HG02943 (cell line): Measurements from ENCODE around the gene NOXRED1.
A peak's percentile ranks its signal among the peaks of the same experiment; 100 is the strongest.
"Not testable (repeated sequence)": the region's sequence is repeated elsewhere in the genome, so short reads cannot be mapped to it uniquely, and the experiment has no call there.

Experiments used
- ATAC-seq: cut with Tn5 transposase; IDR thresholded peaks from one replicate; pipeline ENCODE4 v1.9.1; 2021; ENCODE audit warnings: mild to moderate bottlenecking, low read depth, moderate library complexity; ENCODE audit not compliant: unreplicated experiment

NOXRED1 gene, protein sequence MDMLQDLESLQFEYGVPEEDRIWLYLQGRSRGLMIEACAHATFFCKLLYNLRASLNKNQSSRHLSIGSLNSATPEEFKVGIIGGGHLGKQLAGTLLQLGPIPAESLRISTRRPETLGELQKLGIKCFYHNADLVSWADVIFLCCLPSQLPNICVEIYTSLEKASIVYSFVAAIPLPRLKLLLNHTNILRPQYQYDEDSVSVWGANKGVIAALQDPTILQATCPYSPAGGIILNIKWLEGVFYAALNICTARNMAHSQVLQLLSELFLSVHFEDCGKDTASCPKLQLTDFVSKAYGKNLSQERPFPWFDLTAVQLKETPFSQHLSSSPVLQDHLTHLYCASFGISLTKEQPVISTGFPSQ

DNA sequence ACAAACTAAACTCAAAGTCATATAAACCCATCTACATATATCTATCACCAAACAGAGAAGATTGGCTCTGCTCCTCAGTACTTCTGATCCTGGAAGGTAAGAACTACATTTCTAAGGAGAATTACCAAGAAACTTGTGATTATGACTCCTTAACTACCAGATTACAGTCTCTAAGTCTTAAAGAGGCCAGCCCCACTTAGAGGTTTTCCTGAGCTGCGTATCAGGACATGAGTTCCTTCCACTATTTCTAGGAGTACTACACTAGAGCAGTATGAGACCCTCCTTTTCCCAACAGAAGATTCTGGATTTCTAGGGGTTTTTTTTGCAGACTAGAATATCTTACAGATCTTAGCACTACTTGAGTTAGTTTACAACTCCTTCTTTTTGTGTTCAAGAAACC, at the start of gene NOXRED1:
Gene NOXRED1 (minus strand): TSS at position 101 of the 400 bp plus-strand sequence. CDS start 634 bp downstream, outside the sequence.
- no peak for ATAC-seq

GRCh38 chr14:77470224-77470870, 47.0 kb upstream of the NOXRED1 start:
- ATAC-seq: no peak

DNA sequence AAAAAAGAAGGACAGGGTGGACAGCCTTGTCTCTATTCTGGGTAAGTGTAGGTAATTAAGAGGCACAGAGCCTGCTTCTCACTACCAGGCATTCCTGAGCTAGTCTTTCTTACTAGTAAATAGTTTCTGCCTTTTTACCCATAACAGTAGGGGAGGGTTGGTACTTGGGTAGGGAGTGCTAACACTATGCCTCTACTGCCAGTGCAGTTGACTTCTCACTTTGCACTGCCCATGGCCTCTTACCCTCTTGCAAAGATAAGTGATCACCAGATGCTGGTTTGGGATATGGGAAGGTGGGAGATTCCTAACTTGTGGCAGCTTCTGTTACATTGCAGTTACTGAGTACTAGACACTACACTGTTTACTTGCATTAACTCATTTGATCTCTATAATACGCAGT, 46.2 kb upstream of the NOXRED1 start:
- no peak for ATAC-seq

DNA sequence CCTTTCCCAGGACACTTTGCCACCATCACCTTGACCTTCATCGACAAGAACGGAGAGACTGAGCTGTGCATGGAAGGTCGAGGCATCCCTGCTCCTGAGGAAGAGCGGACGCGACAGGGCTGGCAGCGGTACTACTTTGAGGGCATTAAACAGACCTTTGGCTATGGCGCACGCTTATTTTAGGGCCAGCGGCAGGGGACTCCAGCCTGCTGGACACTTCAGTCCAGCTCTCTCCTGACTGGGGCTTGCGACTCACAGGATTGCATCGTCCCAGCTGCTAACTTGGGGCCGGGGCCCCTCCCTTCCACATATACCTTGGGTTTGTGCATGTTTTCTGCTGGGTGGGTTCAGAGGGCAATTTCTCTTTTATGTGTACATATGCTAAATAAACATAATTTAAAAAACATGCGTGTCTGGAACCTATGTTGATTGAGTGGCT, 45.8 kb upstream of the NOXRED1 start:
- ATAC-seq: no peak

GRCh38 chr14:77467801-77468200, 44.5 kb upstream of the NOXRED1 start:
- ATAC-seq: no peak

DNA sequence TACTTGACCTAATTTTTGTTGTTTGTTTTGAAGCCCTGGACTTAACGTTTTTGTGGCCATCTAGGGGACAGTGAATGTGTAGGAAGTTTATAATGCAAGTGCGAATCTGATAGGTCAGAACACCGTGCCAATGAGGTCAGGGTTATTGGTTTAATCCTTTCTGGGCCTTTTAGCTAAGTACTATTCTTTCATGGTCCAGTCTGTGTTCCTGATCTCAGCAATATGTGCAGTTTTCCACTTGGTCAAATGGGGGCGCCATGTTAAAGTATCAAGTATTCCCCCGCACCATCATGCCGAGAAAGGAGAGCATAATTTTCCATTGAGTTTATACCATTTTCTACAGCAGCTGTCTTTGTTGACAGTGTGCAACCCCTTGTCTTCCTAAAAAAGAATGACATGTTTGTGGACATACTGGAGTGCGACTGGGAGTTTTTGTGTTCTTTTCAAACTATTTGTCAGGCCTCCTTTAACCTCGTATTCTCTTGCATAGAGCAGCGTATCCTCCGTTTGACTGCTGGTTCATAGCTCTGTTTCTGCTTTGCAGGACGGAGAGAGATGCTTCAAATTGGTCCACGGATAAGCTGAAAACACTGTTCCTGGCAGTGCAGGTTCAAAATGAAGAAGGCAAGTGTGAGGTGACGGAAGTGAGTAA, 35.9 kb upstream of the NOXRED1 start:
- no peak for ATAC-seq

- ATAC-seq: peak; percentile 14
Measured at GRCh38 chr14:77458249-77458950, 35.1 kb upstream of the NOXRED1 start.

GRCh38 chr14:77457522-77458248, 34.4 kb upstream of the NOXRED1 start, which contains the start of the genes AHSA1 and VIPAS39:
AHSA1 (plus strand) TSS chr14:77458093; CDS start chr14:77458190, 97 bp downstream.
VIPAS39 (minus strand) TSS chr14:77457601; CDS start chr14:77454102, 3,499 bp downstream.
- peak; percentile 88 for ATAC-seq

GRCh38 chr14:77457115-77457521, 33.8 kb upstream of the NOXRED1 start:
- peak; percentile 27 for ATAC-seq

DNA sequence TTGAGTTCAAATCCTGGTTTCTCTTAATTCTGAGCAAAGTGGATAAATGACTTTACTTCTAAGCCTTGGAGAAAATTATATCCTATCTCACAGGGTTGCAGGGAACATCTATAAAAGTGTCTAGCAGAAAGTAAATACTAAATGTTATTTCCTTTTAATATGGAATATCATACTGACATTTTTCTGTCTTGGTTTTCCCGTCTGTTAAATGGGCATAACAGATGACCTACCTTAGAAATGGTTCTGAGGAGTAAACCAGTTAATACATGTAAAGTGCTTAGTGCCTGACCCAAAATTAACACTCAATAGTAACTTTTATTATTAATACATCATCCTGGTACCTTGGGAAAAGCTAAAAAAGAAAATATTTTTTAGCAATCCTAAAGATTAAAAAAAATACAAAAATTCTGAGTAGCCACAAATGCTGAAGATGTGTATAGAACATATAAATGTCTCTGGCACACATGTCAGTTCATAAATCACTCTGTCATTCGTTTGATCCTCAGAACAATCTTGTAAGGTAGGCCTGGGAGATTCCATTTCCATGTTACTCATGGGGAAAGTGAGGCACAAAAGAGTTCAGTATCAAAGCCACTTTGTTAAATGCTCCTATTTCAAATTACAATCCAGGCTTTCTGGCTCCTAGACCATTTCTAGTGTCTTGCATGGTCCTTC, 32.8 kb upstream of the NOXRED1 start:
- no peak for ATAC-seq

DNA sequence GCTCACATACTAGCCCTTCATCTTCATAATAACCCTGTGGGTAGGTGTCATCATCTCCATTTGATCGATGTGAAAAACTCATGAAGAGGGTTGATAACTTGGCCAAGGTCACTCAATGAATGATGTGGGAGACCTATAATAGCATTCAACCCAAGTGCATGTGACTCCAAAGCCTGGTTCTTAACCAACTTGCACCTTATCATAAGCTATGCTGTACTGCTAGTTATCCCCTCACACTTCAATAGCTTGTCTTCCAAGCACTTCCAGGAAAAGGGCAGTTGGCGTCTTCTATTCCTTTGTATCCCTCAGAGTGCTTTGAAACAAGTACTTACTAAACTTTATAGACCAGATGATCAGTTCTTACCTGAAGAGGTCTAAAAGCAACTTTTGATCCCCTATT, 18.9 kb upstream of the NOXRED1 start:
- no peak for ATAC-seq

GRCh38 chr14:77439861-77440260, 16.5 kb upstream of the NOXRED1 start:
- ATAC-seq: no peak

DNA sequence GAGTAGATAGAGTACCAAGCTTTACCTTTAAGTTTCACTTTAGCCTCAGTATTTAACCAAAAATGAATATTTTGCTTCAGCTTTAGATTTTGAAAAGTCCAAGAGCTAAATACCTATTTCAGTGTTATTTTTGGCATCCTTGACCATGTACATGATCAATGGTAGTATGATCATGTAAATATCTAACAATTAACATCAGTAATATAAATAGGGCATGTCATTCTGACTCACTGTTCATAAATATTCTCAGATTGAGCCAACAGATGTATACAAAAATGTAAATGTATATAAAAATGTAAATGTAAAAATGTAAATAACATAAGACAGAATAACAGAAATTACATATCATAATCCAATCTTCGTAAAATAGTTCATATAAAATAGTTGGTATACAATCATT, 15.3 kb upstream of the NOXRED1 start:
- no peak for ATAC-seq

DNA sequence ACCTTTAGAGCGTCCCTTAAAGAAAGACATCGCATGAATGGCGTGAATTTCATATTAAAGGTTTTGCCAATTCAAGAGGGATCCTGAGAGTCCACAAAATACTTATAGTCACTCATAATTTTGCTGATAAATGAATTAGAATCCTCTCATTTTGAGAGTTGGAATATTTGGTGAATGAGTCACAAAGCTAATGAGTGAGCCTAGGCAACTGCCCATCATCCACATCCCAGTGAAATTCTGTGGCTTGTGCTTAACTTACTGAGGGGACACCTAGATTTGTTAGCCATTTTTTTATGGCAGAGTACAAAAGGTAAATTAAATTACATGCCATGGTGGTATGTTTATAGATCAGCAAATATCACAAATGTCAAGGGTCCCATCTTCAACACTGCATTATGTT, 12.7 kb upstream of the NOXRED1 start:
- ATAC-seq: no peak

GRCh38 chr14:77426396-77426795, 3.1 kb upstream of the NOXRED1 start:
- no peak for ATAC-seq

GRCh38 chr14:77424862-77425261, 1.5 kb upstream of the NOXRED1 start:
- ATAC-seq: no peak

- ATAC-seq: no peak
Measured at GRCh38 chr14:77421201-77421600, 2.1 kb downstream of the NOXRED1 start.

GRCh38 chr14:77416836-77417235, 6.5 kb downstream of the NOXRED1 start:
- no peak for ATAC-seq

GRCh38 chr14:77416098-77416497, 7.2 kb downstream of the NOXRED1 start:
- not testable (repeated sequence) for ATAC-seq
